SK-MEL-5 (cell line): ENCODE results near the gene SEC14L1. TPM values are rescaled to one million over a fixed set of nuclear protein-coding genes. Genes with fewer than 3 reads are reported as not detected.
"Not testable (repeated sequence)": the region's sequence is repeated elsewhere in the genome, so short reads cannot be mapped to it uniquely, and the experiment has no call there.

Source experiments
- DNase-seq: peaks from one replicate; pipeline ENCODE4 v3.0.0-alpha.2; 2016; ENCODE audit warnings: low read depth, low spot score
- in situ Hi-C: cut with HindIII; loops from 2 replicates; pipeline ENCODE4 v1.10.0; 2016; ENCODE audit warnings: low sequenced_read_pairs, high pct_unique_total_duplicates, low pct_unique_long_range_greater_than_20kb
- total RNA-seq: library from RNA; depleted of rRNA; stranded (reverse); fragments of >200 nt; shearing (Covaris generic); gene quantifications from 2 replicates; pipeline ENCODE4 v1.2.3, GENCODE V29; 2014

The SEC14L1 gene
- total RNA-seq, 1 experiment from 2014 or later, result 85.3 TPM

- DNase-seq, result no peak
- in situ Hi-C loops, result no loop called here
These were observed 8.9 kb upstream of the SEC14L1 start for GRCh38 chr17:77131904-77132303.

GRCh38 chr17:77132411-77133086, 8.2 kb upstream of the SEC14L1 start:
- no peak for DNase-seq
- in situ Hi-C loops, result no loop called here

- in situ Hi-C loops, result no loop called here
These were observed 7.6 kb upstream of the SEC14L1 start for GRCh38 chr17:77133087-77133638.

GRCh38 chr17:77136420-77136767, 4.4 kb upstream of the SEC14L1 start:
- no peak for DNase-seq
- in situ Hi-C loops, result no loop called here

More at GRCh38 chr17:77133087-77133638, 7.6 kb upstream of the SEC14L1 start:
- no peak for DNase-seq

GRCh38 chr17:77137111-77137510, 3.7 kb upstream of the SEC14L1 start:
- in situ Hi-C loops, result no loop called here
- no peak for DNase-seq

- DNase-seq, in situ Hi-C loops: not testable (repeated sequence)
These were observed 2.9 kb upstream of the SEC14L1 start for GRCh38 chr17:77137886-77138285.

- peak; percentile 100 for DNase-seq
- in situ Hi-C loops, result no loop called here
These were observed 447 bp upstream of the SEC14L1 start for GRCh38 chr17:77140166-77140877.

- in situ Hi-C loops, result no loop called here
- DNase-seq, result no peak
These were observed 1.2 kb downstream of the SEC14L1 start for GRCh38 chr17:77141846-77142449.

- in situ Hi-C loops, result no loop called here
- DNase-seq, result no peak
These were observed 1.9 kb downstream of the SEC14L1 start for GRCh38 chr17:77142689-77143088.

GRCh38 chr17:77143306-77143705, 2.5 kb downstream of the SEC14L1 start:
- in situ Hi-C loops, result no loop called here
- DNase-seq, result no peak

- in situ Hi-C loops, result no loop called here
- DNase-seq, result no peak
These were observed 3.5 kb downstream of the SEC14L1 start for GRCh38 chr17:77144227-77144626.

GRCh38 chr17:77145224-77145611, 4.4 kb downstream of the SEC14L1 start:
- no peak for DNase-seq
- in situ Hi-C loops, result no loop called here

GRCh38 chr17:77145612-77146245, 5.0 kb downstream of the SEC14L1 start:
- DNase-seq, result peak; percentile 81
- in situ Hi-C loops, result no loop called here

GRCh38 chr17:77146246-77146632, 5.5 kb downstream of the SEC14L1 start:
- in situ Hi-C loops, result no loop called here
- no peak for DNase-seq

GRCh38 chr17:77146882-77147281, 6.1 kb downstream of the SEC14L1 start:
- DNase-seq, result no peak
- in situ Hi-C loops, result no loop called here

- DNase-seq, result no peak
- in situ Hi-C loops, result no loop called here
These were observed 6.6 kb downstream of the SEC14L1 start for GRCh38 chr17:77147357-77147801.

GRCh38 chr17:77148077-77148939, 7.5 kb downstream of the SEC14L1 start:
- no peak for DNase-seq
- in situ Hi-C loops, result no loop called here
